ENCODE results near the gene NDEL1. TPM values are rescaled to one million over a fixed set of nuclear protein-coding genes. Genes with fewer than 3 reads are reported as not detected.

NDEL1 gene
- total RNA-seq, 1 donor = 68.8 TPM

GRCh38 chr17:8490256-8491023, 54.8 kb downstream of the NDEL1 start:
- TF ChIP-seq, protein P1, sequence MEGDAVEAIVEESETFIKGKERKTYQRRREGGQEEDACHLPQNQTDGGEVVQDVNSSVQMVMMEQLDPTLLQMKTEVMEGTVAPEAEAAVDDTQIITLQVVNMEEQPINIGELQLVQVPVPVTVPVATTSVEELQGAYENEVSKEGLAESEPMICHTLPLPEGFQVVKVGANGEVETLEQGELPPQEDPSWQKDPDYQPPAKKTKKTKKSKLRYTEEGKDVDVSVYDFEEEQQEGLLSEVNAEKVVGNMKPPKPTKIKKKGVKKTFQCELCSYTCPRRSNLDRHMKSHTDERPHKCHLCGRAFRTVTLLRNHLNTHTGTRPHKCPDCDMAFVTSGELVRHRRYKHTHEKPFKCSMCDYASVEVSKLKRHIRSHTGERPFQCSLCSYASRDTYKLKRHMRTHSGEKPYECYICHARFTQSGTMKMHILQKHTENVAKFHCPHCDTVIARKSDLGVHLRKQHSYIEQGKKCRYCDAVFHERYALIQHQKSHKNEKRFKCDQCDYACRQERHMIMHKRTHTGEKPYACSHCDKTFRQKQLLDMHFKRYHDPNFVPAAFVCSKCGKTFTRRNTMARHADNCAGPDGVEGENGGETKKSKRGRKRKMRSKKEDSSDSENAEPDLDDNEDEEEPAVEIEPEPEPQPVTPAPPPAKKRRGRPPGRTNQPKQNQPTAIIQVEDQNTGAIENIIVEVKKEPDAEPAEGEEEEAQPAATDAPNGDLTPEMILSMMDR (IDR thresholded peaks at IDR 0.05; ENCODE audit: insufficient read depth, low read length) = no peak
- DNase-seq (ENCODE audit: low read depth) = no peak
- H3K4me3 ChIP-seq (ENCODE audit: low read depth, low read length) = no peak overlapping the region

GRCh38 chr17:8492121-8492520, 56.4 kb downstream of the NDEL1 start:
- DNase-seq (ENCODE audit: low read depth) = no peak
- TF ChIP-seq, protein P1 (IDR thresholded peaks at IDR 0.05; ENCODE audit: insufficient read depth, low read length) = no peak
- H3K4me3 ChIP-seq (ENCODE audit: low read depth, low read length) = no peak overlapping the region

DNA sequence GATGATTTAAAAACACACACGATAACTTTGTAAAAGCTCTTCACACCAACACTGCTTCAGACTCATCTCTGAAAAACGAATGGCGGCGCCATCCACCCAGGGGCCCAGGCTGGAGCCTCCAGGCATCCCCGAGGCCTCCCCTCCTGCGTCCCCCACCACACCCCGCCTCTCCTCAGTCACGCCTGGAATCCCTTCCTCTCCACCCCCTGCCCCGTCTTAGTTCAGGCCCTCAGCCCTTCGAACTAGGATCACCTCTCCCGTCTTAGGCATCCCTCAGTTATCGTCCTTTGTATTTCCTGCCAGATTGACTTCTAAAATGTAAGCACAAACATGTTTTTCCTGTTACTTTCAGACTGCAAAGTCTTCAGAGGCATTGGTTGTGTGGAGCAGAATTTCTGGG, 58.3 kb downstream of the NDEL1 start:
- H3K4me3 ChIP-seq (ENCODE audit: low read depth, low read length) = no peak overlapping the region
- no peak for DNase-seq (ENCODE audit: low read depth)
- TF ChIP-seq, protein P1 (IDR thresholded peaks at IDR 0.05; ENCODE audit: insufficient read depth, low read length) = no peak

DNA sequence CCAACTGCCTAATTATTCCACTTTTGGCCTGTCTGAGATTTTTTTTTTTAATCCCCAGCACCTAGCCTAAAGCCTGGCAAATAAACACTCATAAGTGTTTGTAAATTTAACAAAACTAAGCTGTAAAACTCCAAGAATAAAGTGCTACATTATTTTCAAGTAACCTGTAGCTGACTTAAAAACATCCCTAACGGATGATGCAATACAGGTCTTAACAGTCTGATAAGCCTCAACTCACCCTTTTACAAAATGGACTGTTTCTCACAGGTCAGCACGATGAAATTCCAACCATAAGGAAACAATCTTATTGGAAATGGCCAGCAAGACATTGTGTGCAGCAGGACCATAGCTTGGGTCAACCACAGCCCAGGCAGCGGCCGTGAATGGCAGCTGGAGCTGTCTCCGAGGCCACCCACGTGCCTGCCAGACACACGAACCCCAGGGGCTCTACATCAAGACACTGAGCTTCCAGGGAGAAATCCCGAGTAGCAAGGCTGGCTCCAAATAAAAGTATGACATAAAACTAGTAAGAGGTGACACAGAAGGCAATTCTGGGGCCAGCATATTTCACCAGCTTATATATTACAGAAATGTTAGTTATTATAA, 58.9 kb downstream of the NDEL1 start:
- DNase-seq (ENCODE audit: low read depth) = no peak
- TF ChIP-seq, protein P1 (IDR thresholded peaks at IDR 0.05; ENCODE audit: insufficient read depth, low read length) = no peak
- no peak overlapping the region for H3K4me3 ChIP-seq (ENCODE audit: low read depth, low read length)

DNA sequence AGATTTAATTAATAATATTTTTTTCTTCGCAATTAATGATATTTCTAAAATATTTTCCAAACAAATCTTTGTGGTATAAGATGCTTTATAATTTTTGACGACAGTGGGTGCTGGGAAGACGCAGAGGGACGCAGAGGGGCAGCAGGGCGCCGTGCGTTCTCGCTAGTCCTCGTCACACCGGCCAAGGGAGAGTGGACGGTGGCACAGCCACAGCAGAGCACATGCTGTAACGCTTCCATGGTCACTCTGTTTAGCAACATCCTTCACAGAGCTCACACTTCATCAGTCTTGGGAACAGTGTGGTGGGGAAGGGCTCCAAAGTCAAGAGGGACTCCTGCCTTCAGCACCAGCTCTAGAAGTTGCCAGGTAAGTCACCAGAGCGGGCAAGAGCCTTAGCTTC, 60.4 kb downstream of the NDEL1 start:
- no peak for DNase-seq (ENCODE audit: low read depth)
- TF ChIP-seq, protein P1 (IDR thresholded peaks at IDR 0.05; ENCODE audit: insufficient read depth, low read length) = no peak
- no peak overlapping the region for H3K4me3 ChIP-seq (ENCODE audit: low read depth, low read length)

DNA sequence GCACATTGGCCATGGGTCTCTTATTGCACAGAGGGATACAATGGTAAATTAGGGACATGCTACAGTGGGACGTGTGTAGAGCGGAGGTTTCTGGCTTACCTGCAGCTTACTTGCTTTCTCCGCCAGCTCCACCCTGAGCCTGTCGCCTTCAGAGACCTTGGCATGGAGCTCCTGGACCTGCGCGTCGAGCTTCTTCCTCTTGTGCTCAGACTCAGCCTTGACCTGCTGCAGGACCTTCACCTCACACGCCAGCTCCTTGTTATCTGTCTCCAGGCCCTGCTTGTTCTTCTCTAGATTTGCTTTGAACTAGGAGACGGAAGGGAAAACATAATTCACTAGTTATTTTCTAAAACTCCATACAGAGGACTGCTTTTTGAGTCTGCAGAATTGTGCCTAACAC, 63.5 kb downstream of the NDEL1 start:
- H3K4me3 ChIP-seq (ENCODE audit: low read depth, low read length) = no peak overlapping the region
- TF ChIP-seq, protein P1 (IDR thresholded peaks at IDR 0.05; ENCODE audit: insufficient read depth, low read length) = no peak

More for the DNA sequence above, 63.5 kb downstream of the NDEL1 start:
- DNase-seq (ENCODE audit: low read depth) = no peak
